HG03135 (cell line): ENCODE results near the gene PLPPR3.
"Not testable (repeated sequence)": the region's sequence is repeated elsewhere in the genome, so short reads cannot be mapped to it uniquely, and the experiment has no call there.

Experiments used
- ATAC-seq: cut with Tn5 transposase; IDR thresholded peaks from one replicate; pipeline ENCODE4 v1.9.1; 2021; ENCODE audit warnings: mild to moderate bottlenecking, moderate library complexity; ENCODE audit not compliant: unreplicated experiment

Gene PLPPR3

GRCh38 chr19:854549-854948 is 32.8 kb upstream of the PLPPR3 start:
- no peak for ATAC-seq

- ATAC-seq, result not testable (repeated sequence)
These were observed 32.0 kb upstream of the PLPPR3 start for GRCh38 chr19:853614-854220.

- no peak for ATAC-seq
These were observed 31.3 kb upstream of the PLPPR3 start for GRCh38 chr19:853014-853585.

GRCh38 chr19:852136-853013 is 30.6 kb upstream of the PLPPR3 start, which contains the start of gene ELANE:
Gene ELANE, plus strand, starts transcription at chr19:852303. Its CDS starts 26 bp downstream, at chr19:852329.
- ATAC-seq, result no peak

GRCh38 chr19:850979-851335 is 29.2 kb upstream of the PLPPR3 start:
- ATAC-seq, result no peak

GRCh38 chr19:850221-850978 is 28.6 kb upstream of the PLPPR3 start:
- ATAC-seq, result no peak

GRCh38 chr19:849195-849594 is 27.4 kb upstream of the PLPPR3 start:
- ATAC-seq, result not testable (repeated sequence)

GRCh38 chr19:848386-848921 is 26.7 kb upstream of the PLPPR3 start:
- no peak for ATAC-seq

- ATAC-seq, result no peak
These were observed 24.2 kb upstream of the PLPPR3 start for GRCh38 chr19:845707-846521.

GRCh38 chr19:844546-844971 is 22.8 kb upstream of the PLPPR3 start:
- no peak for ATAC-seq

GRCh38 chr19:843836-844545 is 22.2 kb upstream of the PLPPR3 start:
- no peak for ATAC-seq

- no peak for ATAC-seq
These were observed 21.6 kb upstream of the PLPPR3 start for GRCh38 chr19:843180-843835.

GRCh38 chr19:842802-843179 is 21.0 kb upstream of the PLPPR3 start:
- not testable (repeated sequence) for ATAC-seq

- no peak for ATAC-seq
These were observed 18.9 kb upstream of the PLPPR3 start, which contains the start of gene PRTN3 for GRCh38 chr19:840519-841206. Gene PRTN3, plus strand, starts transcription at chr19:840999. Its CDS starts 10 bp downstream, at chr19:841009.

- no peak for ATAC-seq
These were observed 13.6 kb upstream of the PLPPR3 start for GRCh38 chr19:835210-835810.

- no peak for ATAC-seq
These were observed 12.5 kb upstream of the PLPPR3 start for GRCh38 chr19:834216-834615.

GRCh38 chr19:831407-832369 is 9.9 kb upstream of the PLPPR3 start:
- ATAC-seq, result no peak
